ENCODE results near the gene DGKI. TPM values are rescaled to one million over a fixed set of nuclear protein-coding genes. Genes with fewer than 3 reads are reported as not detected.
"Not testable (repeated sequence)": the region's sequence is repeated elsewhere in the genome, so short reads cannot be mapped to it uniquely, and the experiment has no call there.

DGKI gene
- polyA plus RNA-seq, 3 donors = 1.7 to 2.2 (median 2.0) TPM

DNA sequence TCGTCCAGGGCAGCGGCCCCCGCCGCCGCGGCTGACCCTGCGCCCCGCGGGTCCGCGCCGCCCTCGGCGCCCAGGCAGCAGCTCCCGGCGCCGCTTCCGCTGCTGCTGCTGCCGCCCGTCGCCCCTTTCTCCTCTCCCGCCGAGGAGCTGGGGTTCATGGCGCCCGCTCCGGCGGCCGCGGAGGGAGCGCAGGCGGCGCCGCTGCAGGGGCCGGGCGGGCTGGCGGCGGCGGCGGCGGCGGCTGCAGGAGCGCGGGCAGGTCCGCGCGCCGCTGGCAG, 286 bp downstream of the DGKI start:
- no peak for DNase-seq (ENCODE audit: extremely low read depth in 1 of 11, low read depth in 9 of 11, low spot score in 4 of 11)

GRCh38 chr7:137844677-137845425, 1.9 kb downstream of the DGKI start:
- no peak for DNase-seq (ENCODE audit: extremely low read depth in 1 of 11, low read depth in 9 of 11, low spot score in 4 of 11)

GRCh38 chr7:137839903-137840779, 6.6 kb downstream of the DGKI start:
- DNase-seq (ENCODE audit: extremely low read depth in 1 of 11, low read depth in 9 of 11, low spot score in 4 of 11) = no peak

GRCh38 chr7:137838706-137839315, 8.0 kb downstream of the DGKI start:
- DNase-seq (ENCODE audit: extremely low read depth in 1 of 11, low read depth in 9 of 11, low spot score in 4 of 11) = peak in 1 of 11 donors; percentile 20

GRCh38 chr7:137836541-137836940, 10.2 kb downstream of the DGKI start:
- DNase-seq (ENCODE audit: extremely low read depth in 1 of 11, low read depth in 9 of 11, low spot score in 4 of 11) = no peak

GRCh38 chr7:137836113-137836509, 10.7 kb downstream of the DGKI start:
- DNase-seq (ENCODE audit: extremely low read depth in 1 of 11, low read depth in 9 of 11, low spot score in 4 of 11) = no peak

DNA sequence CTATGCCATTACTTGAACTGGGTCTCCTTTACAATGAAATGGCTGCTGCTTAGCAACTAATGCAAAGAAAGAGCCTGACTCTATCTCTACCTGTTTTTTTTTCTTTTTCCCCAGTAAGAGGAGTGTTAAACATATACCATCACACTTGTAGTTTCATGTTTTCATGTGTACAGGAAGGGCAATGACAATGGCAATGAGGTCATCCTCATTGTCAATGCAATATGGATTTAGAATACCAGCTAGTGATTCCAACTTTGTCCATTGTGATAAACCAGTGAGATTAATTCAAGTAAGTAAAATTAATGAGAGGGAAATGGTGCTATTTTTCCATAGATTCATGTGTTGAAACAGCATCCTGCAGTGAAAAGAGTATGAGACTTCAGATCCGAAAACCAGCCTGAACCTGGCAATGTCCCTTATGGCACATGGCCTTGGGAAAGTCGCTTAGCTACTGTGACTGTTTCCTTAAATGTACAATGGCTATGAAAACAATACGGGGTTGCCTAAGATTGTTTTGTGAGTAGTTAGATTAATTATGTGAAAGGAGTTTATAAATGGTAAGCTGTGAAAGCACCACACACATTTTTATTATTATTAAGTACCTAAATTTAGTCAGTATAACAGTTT, 11.2 kb downstream of the DGKI start:
- no peak for DNase-seq (ENCODE audit: extremely low read depth in 1 of 11, low read depth in 9 of 11, low spot score in 4 of 11)

GRCh38 chr7:137834552-137834951, 12.2 kb downstream of the DGKI start:
- DNase-seq (ENCODE audit: extremely low read depth in 1 of 11, low read depth in 9 of 11, low spot score in 4 of 11) = no peak

DNA sequence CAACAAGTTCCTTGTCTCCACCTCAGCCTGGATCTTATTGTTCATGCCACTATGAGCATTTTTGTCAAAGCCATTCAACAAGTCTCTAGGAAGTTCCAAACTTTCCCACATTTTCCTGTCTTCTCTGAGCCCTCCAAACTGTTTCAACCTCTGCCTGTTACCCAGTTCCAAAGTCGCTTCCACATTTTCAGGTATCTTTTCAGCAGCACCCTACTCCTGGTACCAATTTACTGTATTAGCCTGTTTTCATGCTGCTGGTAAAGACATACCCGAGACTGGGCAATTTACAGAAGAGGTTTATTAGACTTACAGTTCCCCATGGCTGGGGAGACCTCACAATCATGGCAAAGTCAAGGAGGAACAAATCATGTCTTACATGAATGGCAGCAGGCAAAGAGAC, 13.8 kb downstream of the DGKI start:
- DNase-seq (ENCODE audit: extremely low read depth in 1 of 11, low read depth in 9 of 11, low spot score in 4 of 11) = not testable (repeated sequence)

GRCh38 chr7:137832382-137832781, 14.4 kb downstream of the DGKI start:
- no peak for DNase-seq (ENCODE audit: extremely low read depth in 1 of 11, low read depth in 9 of 11, low spot score in 4 of 11)

- DNase-seq (ENCODE audit: extremely low read depth in 1 of 11, low read depth in 9 of 11, low spot score in 4 of 11) = not testable (repeated sequence)
Measured at GRCh38 chr7:137831555-137831954, 15.2 kb downstream of the DGKI start.

DNA sequence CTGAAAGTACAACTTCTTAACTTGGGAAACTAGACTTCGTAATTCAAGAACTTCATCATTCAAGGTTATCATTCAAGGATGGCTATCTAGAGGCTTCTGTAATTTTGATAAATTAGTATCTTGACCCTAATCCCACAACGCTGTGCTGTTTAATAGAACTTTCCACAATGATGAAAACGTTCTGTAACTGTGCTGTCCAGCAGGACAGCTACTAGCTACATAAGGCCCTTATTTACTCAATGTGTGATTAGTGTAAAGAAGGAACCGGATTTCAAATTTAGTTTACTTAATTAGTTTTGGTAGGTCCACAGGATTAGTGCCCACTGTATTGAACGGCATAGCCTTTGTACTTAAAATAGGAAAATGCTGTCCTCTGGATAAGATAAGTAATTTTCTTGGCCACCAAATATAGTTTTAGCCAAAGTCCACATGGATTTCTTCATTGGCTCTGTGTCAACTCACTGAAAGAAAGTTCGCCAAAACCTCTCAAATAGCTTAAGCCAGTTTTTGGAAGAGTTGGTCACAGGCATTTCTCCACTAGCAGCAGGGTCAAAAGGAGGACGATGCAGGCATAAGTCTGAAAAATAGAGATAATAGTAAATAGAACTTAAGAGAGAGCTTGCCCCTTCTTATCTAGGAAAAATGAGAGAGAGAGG, 17.3 kb downstream of the DGKI start:
- DNase-seq (ENCODE audit: extremely low read depth in 1 of 11, low read depth in 9 of 11, low spot score in 4 of 11) = no peak

GRCh38 chr7:137828456-137828855, 18.3 kb downstream of the DGKI start:
- DNase-seq (ENCODE audit: extremely low read depth in 1 of 11, low read depth in 9 of 11, low spot score in 4 of 11) = no peak

GRCh38 chr7:137825489-137825888, 21.3 kb downstream of the DGKI start:
- DNase-seq (ENCODE audit: extremely low read depth in 1 of 11, low read depth in 9 of 11, low spot score in 4 of 11) = no peak

DNA sequence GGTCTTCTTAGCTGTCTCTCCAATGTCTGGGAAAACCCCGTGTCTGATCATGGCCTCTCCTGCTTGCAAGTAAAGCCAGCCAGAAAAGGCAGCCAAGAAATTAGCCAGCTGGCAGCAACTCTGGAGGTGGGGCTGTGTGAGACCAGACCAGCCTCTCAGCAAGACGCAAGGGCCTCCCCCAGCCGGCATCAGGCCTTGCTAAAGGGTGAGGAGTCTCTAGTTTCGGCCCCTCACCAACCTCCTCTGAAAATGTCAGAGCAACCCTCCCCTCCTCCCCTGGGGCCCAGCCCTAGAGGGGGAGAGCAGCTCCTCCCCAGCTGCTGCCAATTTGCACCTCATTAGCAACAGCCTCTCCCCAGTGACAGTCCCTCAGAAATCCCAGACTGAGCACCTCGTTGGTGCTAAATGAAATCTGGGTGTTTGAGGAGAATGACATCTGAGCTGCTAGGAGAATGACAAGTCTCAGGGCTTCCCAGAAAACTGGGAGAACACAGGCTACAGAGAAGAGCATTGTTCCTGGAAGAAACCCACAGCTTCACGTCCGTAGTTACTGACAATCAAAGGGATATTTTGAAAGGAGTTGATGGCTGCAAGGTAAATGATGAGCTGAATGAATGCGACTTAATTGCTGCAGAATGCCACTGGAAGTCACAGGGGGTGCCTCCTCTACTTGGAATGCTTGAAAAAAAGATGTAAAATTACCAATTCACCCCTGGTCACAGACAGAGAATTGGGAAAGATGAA, 25.9 kb downstream of the DGKI start:
- DNase-seq (ENCODE audit: extremely low read depth in 1 of 11, low read depth in 9 of 11, low spot score in 4 of 11) = peak in 6 of 11 donors; percentile 6 to 18 (median 12)

- no peak for DNase-seq (ENCODE audit: extremely low read depth in 1 of 11, low read depth in 9 of 11, low spot score in 4 of 11)
Measured at GRCh38 chr7:137820156-137820555, 26.6 kb downstream of the DGKI start.

DNA sequence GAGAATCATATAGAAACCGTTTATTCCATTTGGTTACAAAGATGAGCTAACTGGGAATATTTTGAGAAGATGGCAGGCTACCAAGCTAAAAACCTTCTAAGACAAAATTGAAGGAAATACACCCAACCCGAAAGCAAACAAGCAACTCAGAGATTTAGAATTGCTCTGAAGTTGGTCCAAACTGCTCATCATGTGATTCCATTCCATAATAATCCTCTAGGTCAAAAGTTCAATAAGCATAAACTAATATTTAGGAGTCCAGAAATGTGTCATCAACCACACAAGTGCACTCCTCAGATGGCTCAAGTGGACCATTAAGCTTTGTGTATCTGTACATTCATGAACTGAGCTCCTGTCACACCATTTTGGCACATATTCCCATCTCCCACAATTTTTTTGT, 28.7 kb downstream of the DGKI start:
- DNase-seq (ENCODE audit: extremely low read depth in 1 of 11, low read depth in 9 of 11, low spot score in 4 of 11) = no peak

DNA sequence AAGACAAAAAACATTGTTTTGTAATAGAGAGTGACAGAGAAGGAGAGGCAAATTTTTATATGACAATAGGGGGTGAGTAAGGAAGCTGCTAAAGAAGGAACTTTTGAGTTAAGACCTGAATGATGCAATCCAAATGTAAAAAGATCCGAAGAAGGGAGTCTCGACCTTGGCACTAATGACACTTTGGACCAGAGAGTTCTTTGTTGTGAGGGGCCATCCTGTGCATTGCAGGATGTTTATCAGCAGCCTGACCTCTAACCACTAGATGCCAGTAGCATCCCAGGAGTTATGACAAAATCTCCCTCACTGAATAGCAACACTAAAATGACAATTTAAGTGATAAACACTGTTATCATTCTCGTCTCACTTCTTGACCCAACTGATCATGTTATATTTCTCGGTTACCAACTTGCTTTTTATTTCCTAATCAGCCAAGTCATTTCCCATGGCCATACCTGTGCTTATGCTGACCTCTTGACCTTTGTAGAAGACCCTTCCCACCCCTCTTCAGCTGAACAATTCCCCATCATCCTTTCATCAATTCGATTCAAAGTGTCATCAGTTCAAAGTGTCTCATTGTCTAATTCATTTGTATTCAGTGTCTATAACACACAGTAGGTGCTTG, 30.0 kb downstream of the DGKI start:
- DNase-seq (ENCODE audit: extremely low read depth in 1 of 11, low read depth in 9 of 11, low spot score in 4 of 11) = no peak
